ENCODE data around the gene SUSD4.

Gene SUSD4

GRCh38 chr1:223331301-223331700, 32.7 kb downstream of the SUSD4 start:
- in situ Hi-C loops (cut with MboI; ENCODE audit: low sequenced_read_pairs): no loop called here

GRCh38 chr1:223330466-223330865, 33.5 kb downstream of the SUSD4 start:
- in situ Hi-C loops (cut with MboI; ENCODE audit: low sequenced_read_pairs): no loop called here

- in situ Hi-C loops (cut with MboI; ENCODE audit: low sequenced_read_pairs): no loop called here
These were observed 34.1 kb downstream of the SUSD4 start for GRCh38 chr1:223329664-223330415.

- in situ Hi-C loops (cut with MboI; ENCODE audit: low sequenced_read_pairs): no loop called here
These were observed 34.7 kb downstream of the SUSD4 start for GRCh38 chr1:223329252-223329651.

GRCh38 chr1:223328566-223328965, 35.4 kb downstream of the SUSD4 start:
- in situ Hi-C loops (cut with MboI; ENCODE audit: low sequenced_read_pairs): no loop called here

- in situ Hi-C loops (cut with MboI; ENCODE audit: low sequenced_read_pairs): no loop called here
These were observed 37.2 kb downstream of the SUSD4 start for GRCh38 chr1:223326776-223327175.

- in situ Hi-C loops (cut with MboI; ENCODE audit: low sequenced_read_pairs): no loop called here
These were observed 40.2 kb downstream of the SUSD4 start for GRCh38 chr1:223323491-223324484.

- in situ Hi-C loops (cut with MboI; ENCODE audit: low sequenced_read_pairs): no loop called here
These were observed 41.1 kb downstream of the SUSD4 start for GRCh38 chr1:223322868-223323267.

- in situ Hi-C loops (cut with MboI; ENCODE audit: low sequenced_read_pairs): no loop called here
These were observed 43.0 kb downstream of the SUSD4 start for GRCh38 chr1:223320959-223321358.

- in situ Hi-C loops (cut with MboI; ENCODE audit: low sequenced_read_pairs): no loop called here
These were observed 43.9 kb downstream of the SUSD4 start for GRCh38 chr1:223319905-223320580.

GRCh38 chr1:223319398-223319797, 44.6 kb downstream of the SUSD4 start:
- in situ Hi-C loops (cut with MboI; ENCODE audit: low sequenced_read_pairs): no loop called here

- in situ Hi-C loops (cut with MboI; ENCODE audit: low sequenced_read_pairs): no loop called here
These were observed 47.9 kb downstream of the SUSD4 start for GRCh38 chr1:223316082-223316481.

GRCh38 chr1:223315665-223316064, 48.3 kb downstream of the SUSD4 start:
- in situ Hi-C loops (cut with MboI; ENCODE audit: low sequenced_read_pairs): no loop called here

GRCh38 chr1:223313415-223313754, 50.6 kb downstream of the SUSD4 start:
- in situ Hi-C loops (cut with MboI; ENCODE audit: low sequenced_read_pairs): no loop called here

- in situ Hi-C loops (cut with MboI; ENCODE audit: low sequenced_read_pairs): no loop called here
These were observed 51.1 kb downstream of the SUSD4 start for GRCh38 chr1:223312705-223313414.

GRCh38 chr1:223312273-223312672, 51.7 kb downstream of the SUSD4 start:
- in situ Hi-C loops (cut with MboI; ENCODE audit: low sequenced_read_pairs): no loop called here

- in situ Hi-C loops (cut with MboI; ENCODE audit: low sequenced_read_pairs): no loop called here
These were observed 52.1 kb downstream of the SUSD4 start for GRCh38 chr1:223311826-223312225.

GRCh38 chr1:223308136-223308535, 55.8 kb downstream of the SUSD4 start:
- in situ Hi-C loops (cut with MboI; ENCODE audit: low sequenced_read_pairs): no loop called here

GRCh38 chr1:223307544-223307943, 56.4 kb downstream of the SUSD4 start:
- in situ Hi-C loops (cut with MboI; ENCODE audit: low sequenced_read_pairs): no loop called here

GRCh38 chr1:223304931-223305330, 59.0 kb downstream of the SUSD4 start:
- in situ Hi-C loops (cut with MboI; ENCODE audit: low sequenced_read_pairs): no loop called here

- in situ Hi-C loops (cut with MboI; ENCODE audit: low sequenced_read_pairs): no loop called here
These were observed 62.6 kb downstream of the SUSD4 start for GRCh38 chr1:223301371-223301770.

Measured in hTERT RPE-1 (cell line).